Measurements from ENCODE around the gene HDAC4.

- no peak for TF ChIP-seq CTCF (IDR thresholded peaks at IDR 0.05)
- no peak for TF ChIP-seq EP300 (IDR thresholded peaks at IDR 0.05)
- TF ChIP-seq POLR2A (IDR thresholded peaks at IDR 0.05) = no peak
These were observed 77.4 kb downstream of the HDAC4 start for GRCh38 chr2:239323447-239323846.
